HCT116 (cell line): ENCODE results near the gene TACO1. TPM values are rescaled to one million over a fixed set of nuclear protein-coding genes. Genes with fewer than 3 reads are reported as not detected.

Experiments
- ATAC-seq: fragments of 200-7000 bp; cut with Tn5 transposase; 2 replicates; pipeline ENCODE4 v1.9.1; 2020; ENCODE audit warnings: mild to moderate bottlenecking, moderate library complexity
- BruUV-seq: library from RNA; stranded (reverse); fragments of 400-500 nt; replicated peaks from 2 replicates; lab custom pipeline; 2021; lab: Mats Ljungman, UMichigan
- CTCF ChIA-PET: fragments of 300-600 bp; sonication (Branson Sonifier 250); formaldehyde crosslinking; loops from one replicate; lab custom pipeline; 2021; ENCODE audit warnings: antibody characterized with exemption; lab: Charles Lee
- POLR2A ChIA-PET: fragments of 300-600, 350-600 bp; sonication (Branson Sonifier 250); formaldehyde crosslinking; loops from one replicate; lab custom pipeline; 2021; ENCODE audit warnings: antibody characterized with exemption; lab: Charles Lee
- RAD21 ChIA-PET, 2 experiments: fragments of 300-600 bp; sonication (Branson Sonifier 250); formaldehyde crosslinking; loops; one replicate each; lab custom pipeline; 2023; ENCODE audit warnings: low total read pairs in 2 of 2; ENCODE audit not compliant: uncharacterized antibody in 2 of 2, unreplicated experiment in 2 of 2, low non-redundant PET in 1 of 2; lab: Charles Lee
- DNase-seq: peaks from one replicate; pipeline ENCODE4 v3.0.0-alpha.2; 2010; ENCODE audit warnings: low read depth, low spot score
- H2AFZ ChIP-seq: fragments of 200-600 bp; shearing (Covaris generic), sonication (generic); 2 replicates; pipeline ENCODE4 v1.6.1; 2017; ENCODE audit warnings: low read depth, mixed run types, mixed read lengths, antibody characterized with exemption, low read length; ENCODE audit not compliant: poor library complexity, severe bottlenecking
- H3K27ac ChIP-seq: 2 replicates; pipeline ENCODE4 v1.5.1; 2012; ENCODE audit warnings: low read depth, low read length
- H3K27me3 ChIP-seq: fragments of 200-600 bp; sonication (generic); 2 replicates; pipeline ENCODE4 v1.6.1; 2016; ENCODE audit warnings: mixed run types, low read length, mixed read lengths; ENCODE audit not compliant: insufficient read depth
- H3K36me3 ChIP-seq, 2 experiments: fragments of 200-500 bp in 1 of 2; fragments of 200-600 bp in 1 of 2; sonication (Bioruptor generic) in 1 of 2; sonication (generic) in 1 of 2; 2 replicates each; pipeline versions ENCODE4 v1.5.1 to v1.6.1; 2014 to 2016; ENCODE audit warnings: low read length in 2 of 2, inconsistent platforms in 1 of 2, mixed read lengths in 1 of 2, mixed run types in 1 of 2; ENCODE audit not compliant: insufficient read depth in 2 of 2, control insufficient read depth in 1 of 2
- H3K4me1 ChIP-seq, 2 experiments: fragments of 200-600 bp in 1 of 2; sonication (generic) in 1 of 2; 2 replicates each; pipeline versions ENCODE4 v1.5.1 to v1.6.1; 2012 to 2017; ENCODE audit warnings: low read length in 2 of 2, inconsistent platforms in 1 of 2, mild to moderate bottlenecking in 1 of 2, mixed read lengths in 1 of 2, mixed run types in 1 of 2, moderate library complexity in 1 of 2; ENCODE audit not compliant: insufficient read depth in 2 of 2, control insufficient read depth in 1 of 2
- H3K4me2 ChIP-seq: fragments of 200-600 bp; sonication (generic); 2 replicates; pipeline ENCODE4 v1.6.1; 2017; ENCODE audit warnings: mixed run types, low read length, mixed read lengths
- H3K4me3 ChIP-seq, 2 experiments: fragments of 200-600 bp in 1 of 2; sonication (generic) in 1 of 2; replicated peaks in 1 of 2; 2 replicates each; pipeline ENCODE4 v1.5.1; 2011 to 2016; ENCODE audit warnings: low read length in 2 of 2, control low read depth in 1 of 2, low read depth in 1 of 2, mild to moderate bottlenecking in 1 of 2, mixed read lengths in 1 of 2, mixed run types in 1 of 2
- H3K79me2 ChIP-seq: fragments of 200-600 bp; sonication (generic); 2 replicates; pipeline ENCODE4 v1.6.1; 2017; ENCODE audit warnings: mild to moderate bottlenecking, mixed run types, low read length, moderate library complexity, mixed read lengths; ENCODE audit not compliant: insufficient read depth
- H3K9ac ChIP-seq: fragments of 200-600 bp; sonication (generic); 2 replicates; pipeline ENCODE4 v1.6.1; 2016; ENCODE audit warnings: low read length, mixed read lengths
- H3K9me2 ChIP-seq: fragments of 200-600 bp; sonication (generic), shearing (Covaris generic); 2 replicates; pipeline ENCODE4 v1.6.1; 2017; ENCODE audit warnings: mixed run types, mild to moderate bottlenecking, moderate library complexity; ENCODE audit not compliant: insufficient read depth
- H3K9me3 ChIP-seq, 2 experiments: fragments of 200-500 bp in 1 of 2; fragments of 200-600 bp in 1 of 2; sonication (Bioruptor generic) in 1 of 2; sonication (generic) in 1 of 2; 2 replicates each; pipeline ENCODE4 v1.6.1; 2014 to 2017; ENCODE audit warnings: low read length in 2 of 2, mixed read lengths in 2 of 2, inconsistent platforms in 1 of 2, low read depth in 1 of 2, mild to moderate bottlenecking in 1 of 2, mixed run types in 1 of 2, moderate library complexity in 1 of 2; ENCODE audit not compliant: control insufficient read depth in 1 of 2, insufficient read depth in 1 of 2
- H4K20me1 ChIP-seq: fragments of 200-600 bp; sonication (generic), shearing (Covaris generic); 2 replicates; pipeline ENCODE4 v1.6.1; 2017; ENCODE audit warnings: mixed run types, mild to moderate bottlenecking, moderate library complexity; ENCODE audit not compliant: insufficient read depth
- CBX3 ChIP-seq: IDR thresholded peaks from 2 replicates; pipeline ENCODE4 v1.6.1; 2012; ENCODE audit warnings: low read depth
- CEBPB ChIP-seq: IDR thresholded peaks from 2 replicates; pipeline ENCODE4 v1.6.1; 2012; ENCODE audit warnings: low read depth
- EGR1 ChIP-seq: IDR thresholded peaks from 2 replicates; pipeline ENCODE4 v1.6.1; 2012; ENCODE audit warnings: low read depth
- ELF1 ChIP-seq: IDR thresholded peaks from 2 replicates; pipeline ENCODE4 v1.6.1; 2012; ENCODE audit warnings: low read depth, borderline replicate concordance
- EZH2 ChIP-seq: fragments of 200-600 bp; sonication (generic); IDR thresholded peaks from 2 replicates; pipeline ENCODE4 v1.6.1; 2017; ENCODE audit warnings: antibody characterized with exemption, mixed run types
- EZH2phosphoT487 ChIP-seq: fragments of 200-600 bp; IDR thresholded peaks from 2 replicates; pipeline ENCODE4 v1.6.1; 2018; ENCODE audit warnings: antibody characterized with exemption, borderline replicate concordance
- FOSL1 ChIP-seq: IDR thresholded peaks from 2 replicates; pipeline ENCODE4 v1.6.1; 2012; ENCODE audit warnings: low read depth
- JUND ChIP-seq: IDR thresholded peaks from 2 replicates; pipeline ENCODE4 v1.6.1; 2012
- MAX ChIP-seq: IDR thresholded peaks from 2 replicates; pipeline ENCODE4 v1.6.1; 2012
- POLR2A ChIP-seq: IDR thresholded peaks from 2 replicates; pipeline ENCODE4 v1.7.0; 2011; ENCODE audit warnings: borderline replicate concordance; ENCODE audit not compliant: insufficient read depth, insufficient read length; ENCODE audit errors: extremely low read depth
- REST ChIP-seq: IDR thresholded peaks from 2 replicates; pipeline ENCODE4 v1.6.1; 2012; ENCODE audit warnings: low read depth
- SIN3A ChIP-seq: IDR thresholded peaks from 2 replicates; pipeline ENCODE4 v1.6.1; 2012; ENCODE audit warnings: low read depth
- SP1 ChIP-seq: IDR thresholded peaks from 2 replicates; pipeline ENCODE4 v1.6.1; 2012; ENCODE audit warnings: low read depth
- SRF ChIP-seq: IDR thresholded peaks from 2 replicates; pipeline ENCODE4 v1.6.1; 2012; ENCODE audit warnings: low read depth
- ZFX ChIP-seq: fragments of 450-650 bp; IDR thresholded peaks from 2 replicates; pipeline ENCODE4 v1.6.1; 2017
- ZNF274 ChIP-seq: fragments of 200-500 bp; sonication (Bioruptor generic); IDR thresholded peaks from 2 replicates; pipeline ENCODE4 v1.6.1; 2014; ENCODE audit warnings: mild to moderate bottlenecking, low read depth, low read length, inconsistent platforms
- intact Hi-C: fragments of 100-400 bp; cut with micrococcal nuclease; formaldehyde crosslinking; loops from 2 replicates; pipeline ENCODE4 v1.10.0; 2022
- total RNA-seq: library from RNA; stranded (reverse); gene quantifications from one replicate; pipeline ENCODE4 v1.2.1, GENCODE V29; 2021; ENCODE audit not compliant: unreplicated experiment
- TF ChIP-seq, protein P1 (sequence below), 3 experiments: fragments of 200-600 bp in 1 of 3; sonication (generic) in 1 of 3; IDR thresholded peaks in 2 of 3; conservative IDR thresholded peaks in 1 of 3; 2 replicates each; pipeline ENCODE4 v1.5.1; 2012 to 2017; ENCODE audit warnings: low read depth in 2 of 3, low read length in 2 of 3, antibody characterized with exemption in 1 of 3, borderline replicate concordance in 1 of 3, control low read depth in 1 of 3, mild to moderate bottlenecking in 1 of 3, mixed read lengths in 1 of 3, mixed run types in 1 of 3, moderate library complexity in 1 of 3; ENCODE audit not compliant: insufficient read depth in 1 of 3
- TF ChIP-seq, protein P2 (sequence below): IDR thresholded peaks from 2 replicates; pipeline ENCODE4 v1.6.1; 2012

The TACO1 gene
- total RNA-seq, 1 experiment from 2014 or later = 39.6 TPM

DNA sequence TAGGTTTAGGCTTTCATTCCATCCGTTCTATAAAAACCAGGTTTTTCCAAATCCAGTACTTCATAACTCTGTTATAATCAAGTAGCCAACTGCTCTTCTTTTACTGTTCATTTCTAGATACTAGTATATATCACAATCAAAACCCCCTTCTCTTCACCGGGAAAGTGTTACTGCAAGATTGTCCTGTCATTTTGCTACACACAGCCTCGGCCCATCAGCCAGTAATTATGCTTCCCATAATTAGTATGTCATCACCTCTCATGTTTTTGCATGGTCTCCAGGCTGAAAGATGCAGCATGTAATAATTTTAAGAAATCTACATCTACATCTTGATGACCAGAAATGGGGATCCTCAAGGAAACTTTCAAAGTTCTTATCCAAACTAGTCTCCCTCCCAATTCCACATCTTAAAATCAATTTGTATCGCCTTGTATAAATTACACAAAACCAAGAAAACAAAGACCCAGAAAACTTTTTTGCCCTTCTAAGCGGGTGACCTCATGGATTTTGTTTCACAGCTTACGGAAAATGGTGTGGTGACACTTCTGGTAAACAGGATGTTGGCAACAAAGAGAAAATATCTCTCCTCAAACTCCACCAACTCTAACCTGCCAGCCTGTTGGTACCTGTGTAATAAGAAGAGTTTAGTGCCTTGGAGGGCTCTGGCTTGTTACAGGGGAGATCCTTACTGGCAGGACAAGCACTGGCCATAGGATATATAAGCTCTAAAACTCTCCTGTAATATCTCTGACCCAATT, 9.3 kb downstream of the TACO1 start:
- H3K4me1 ChIP-seq = no peaks in the 10 kb centered on the region
- ChIA-PET CTCF (interaction anchor here (1.1 to 4.3 kb wide), 4 partner anchors 8 to 183 kb away, joined by 3 to 76 read pairs (median 37); partner anchors contain the start of gene MAP3K3), POLR2A (no interaction called here), RAD21 (no interaction called here)
- no peak overlapping the region for H3K4me2 ChIP-seq
- BruUV-seq = no TSS peak
- no peak overlapping the region for H3K27ac ChIP-seq
- H3K9me2 ChIP-seq = no peaks in the 10 kb centered on the region
- no peaks in the 10 kb centered on the region for H3K9me3 ChIP-seq
- H3K27me3 ChIP-seq = no peaks in the 10 kb centered on the region
- DNase-seq = no peak
- H3K9ac ChIP-seq = no peak overlapping the region
- H3K4me3 ChIP-seq = no peak overlapping the region
- intact Hi-C loops = no loop called here
- no peak for ATAC-seq
- no peaks in the 10 kb centered on the region for H3K79me2 ChIP-seq
- H3K36me3 ChIP-seq = peaks cover 28 to 37% of the 10 kb centered on the region in 2 experiments
- TF ChIP-seq, protein P1, sequence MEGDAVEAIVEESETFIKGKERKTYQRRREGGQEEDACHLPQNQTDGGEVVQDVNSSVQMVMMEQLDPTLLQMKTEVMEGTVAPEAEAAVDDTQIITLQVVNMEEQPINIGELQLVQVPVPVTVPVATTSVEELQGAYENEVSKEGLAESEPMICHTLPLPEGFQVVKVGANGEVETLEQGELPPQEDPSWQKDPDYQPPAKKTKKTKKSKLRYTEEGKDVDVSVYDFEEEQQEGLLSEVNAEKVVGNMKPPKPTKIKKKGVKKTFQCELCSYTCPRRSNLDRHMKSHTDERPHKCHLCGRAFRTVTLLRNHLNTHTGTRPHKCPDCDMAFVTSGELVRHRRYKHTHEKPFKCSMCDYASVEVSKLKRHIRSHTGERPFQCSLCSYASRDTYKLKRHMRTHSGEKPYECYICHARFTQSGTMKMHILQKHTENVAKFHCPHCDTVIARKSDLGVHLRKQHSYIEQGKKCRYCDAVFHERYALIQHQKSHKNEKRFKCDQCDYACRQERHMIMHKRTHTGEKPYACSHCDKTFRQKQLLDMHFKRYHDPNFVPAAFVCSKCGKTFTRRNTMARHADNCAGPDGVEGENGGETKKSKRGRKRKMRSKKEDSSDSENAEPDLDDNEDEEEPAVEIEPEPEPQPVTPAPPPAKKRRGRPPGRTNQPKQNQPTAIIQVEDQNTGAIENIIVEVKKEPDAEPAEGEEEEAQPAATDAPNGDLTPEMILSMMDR (IDR thresholded peaks at IDR 0.05 in 2 of 3, conservative IDR thresholded peaks at IDR 0.05 in 1 of 3; ENCODE audit: borderline replicate concordance in 1 of 3, insufficient read depth in 1 of 3, low read depth in 2 of 3, low read length in 2 of 3) = no peak
- TF ChIP-seq, protein P2, sequence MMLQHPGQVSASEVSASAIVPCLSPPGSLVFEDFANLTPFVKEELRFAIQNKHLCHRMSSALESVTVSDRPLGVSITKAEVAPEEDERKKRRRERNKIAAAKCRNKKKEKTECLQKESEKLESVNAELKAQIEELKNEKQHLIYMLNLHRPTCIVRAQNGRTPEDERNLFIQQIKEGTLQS = no peak
- TF ChIP-seq CEBPB (no peak), POLR2A (no peak), MAX (no peak), EGR1 (no peak), ELF1 (no peak), SP1 (no peak), ZFX (no peak), ZNF274 (no peak), EZH2phosphoT487 (no peak), FOSL1 (no peak), CBX3 (no peak), JUND (no peak), REST (no peak), EZH2 (no peak), SIN3A (no peak), SRF (no peak)
- TF ChIP-seq, all 23 proteins: peak for 0
- no peaks in the 10 kb centered on the region for H4K20me1 ChIP-seq
- no peak overlapping the region for H2AFZ ChIP-seq
